GM10248 (cell line): Measurements from ENCODE around the gene EAF2.

Experiments used
- CTCF ChIA-PET: fragments of 300-600 bp; sonication (Branson Sonifier 250); formaldehyde crosslinking; extraction: SDS; loops from one replicate; lab custom pipeline; 2021; ENCODE audit warnings: antibody characterized with exemption; lab: Yijun Ruan, JAX
- POLR2A ChIA-PET: fragments of 350-650 bp; sonication (Branson Sonifier 250); formaldehyde crosslinking; extraction: SDS; loops from one replicate; lab custom pipeline; 2020; ENCODE audit warnings: antibody characterized with exemption; lab: Yijun Ruan, JAX
- DNase-seq: peaks from one replicate; pipeline ENCODE4 v3.0.0; 2012; ENCODE audit errors: extremely low spot score
- CTCF ChIP-seq: IDR thresholded peaks from 2 replicates; pipeline ENCODE4 v1.5.1; 2012; ENCODE audit warnings: mild to moderate bottlenecking, low read depth; ENCODE audit errors: extremely low read depth, missing control alignments, control extremely low read depth

EAF2 gene

GRCh38 chr3:121803771-121804320, 31.2 kb upstream of the EAF2 start:
- DNase-seq, result no peak
- CTCF ChIA-PET, result no interaction called here
- POLR2A ChIA-PET, result no interaction called here
- TF ChIP-seq CTCF, result no peak

GRCh38 chr3:121809249-121809648, 25.8 kb upstream of the EAF2 start:
- TF ChIP-seq CTCF, result no peak
- DNase-seq, result peak; percentile 49
- CTCF ChIA-PET, result interaction anchor here (0.7 to 2.9 kb wide), 6 partner anchors 9 to 284 kb away, joined by 3 to 12 read pairs (median 3); no protein-coding TSS in a partner anchor
- POLR2A ChIA-PET, result interaction anchor here (1.0 kb wide), 1 partner anchor 26 kb away, joined by 4 read pairs; the partner anchor contains the start of genes EAF2 and IQCB1

- no peak for DNase-seq
- POLR2A ChIA-PET, result interaction anchor here (1.5 kb wide), 1 partner anchor 17 kb away, joined by 3 read pairs; the partner anchor contains the start of genes EAF2 and IQCB1
- TF ChIP-seq CTCF, result no peak
- CTCF ChIA-PET, result interaction anchor here (1.6 to 2.5 kb wide), 2 partner anchors 9 to 172 kb away, joined by 3 to 12 read pairs; no protein-coding TSS in a partner anchor
Measured at GRCh38 chr3:121817753-121818152, 17.3 kb upstream of the EAF2 start.

GRCh38 chr3:121818578-121818977, 16.4 kb upstream of the EAF2 start:
- CTCF ChIA-PET, result interaction anchor here (1.2 to 2.5 kb wide), 3 partner anchors 9 to 171 kb away, joined by 3 to 12 read pairs (median 6); no protein-coding TSS in a partner anchor
- no peak for DNase-seq

GRCh38 chr3:121819236-121819635, 15.8 kb upstream of the EAF2 start:
- CTCF ChIA-PET, result interaction anchor here (1.2 to 2.5 kb wide), 2 partner anchors 9 to 11 kb away, joined by 6 to 12 read pairs; no protein-coding TSS in a partner anchor

More at GRCh38 chr3:121818578-121818977, 16.4 kb upstream of the EAF2 start:
- POLR2A ChIA-PET, result interaction anchor here (1.5 kb wide), 1 partner anchor 16 kb away, joined by 3 read pairs; the partner anchor contains the start of genes EAF2 and IQCB1
- TF ChIP-seq CTCF, result no peak

More at GRCh38 chr3:121819236-121819635, 15.8 kb upstream of the EAF2 start:
- no peak for TF ChIP-seq CTCF
- no peak for DNase-seq
- POLR2A ChIA-PET, result interaction anchor here (1.5 kb wide), 1 partner anchor 16 kb away, joined by 3 read pairs; the partner anchor contains the start of genes EAF2 and IQCB1
